ENCODE results near the gene JMJD6. TPM values are rescaled to one million over a fixed set of nuclear protein-coding genes. Genes with fewer than 3 reads are reported as not detected.

The JMJD6 gene
- total and polyA plus RNA-seq, 9 of the 15 experiments (the other 6 are each of a cell fraction or from before 2014, with no cell fraction given): 2.5 to 52.3 (median 36.3) TPM

- TF ChIP-seq TFAP4 (CRISPR knock-in tag; IDR thresholded peaks at IDR 0.05; ENCODE audit: borderline replicate concordance): peak; percentile 38; the same call in 1 of the 2 replicates
- no peak for TF ChIP-seq PHF20 (IDR thresholded peaks at IDR 0.05; ENCODE audit: partially characterized antibody)
- TF ChIP-seq NCOA6 (IDR thresholded peaks at IDR 0.05): no peak
- TF ChIP-seq ELF2 (CRISPR knock-in tag; IDR thresholded peaks at IDR 0.05): no peak
- TF ChIP-seq CXXC5 (CRISPR knock-in tag; IDR thresholded peaks at IDR 0.05): peak; percentile 56; the same call in 1 of the 2 replicates
- no peak for TF ChIP-seq BRF1 (IDR thresholded peaks at IDR 0.05; ENCODE audit: borderline replicate concordance, extremely low read depth, insufficient read length)
- TF ChIP-seq, protein P1, sequence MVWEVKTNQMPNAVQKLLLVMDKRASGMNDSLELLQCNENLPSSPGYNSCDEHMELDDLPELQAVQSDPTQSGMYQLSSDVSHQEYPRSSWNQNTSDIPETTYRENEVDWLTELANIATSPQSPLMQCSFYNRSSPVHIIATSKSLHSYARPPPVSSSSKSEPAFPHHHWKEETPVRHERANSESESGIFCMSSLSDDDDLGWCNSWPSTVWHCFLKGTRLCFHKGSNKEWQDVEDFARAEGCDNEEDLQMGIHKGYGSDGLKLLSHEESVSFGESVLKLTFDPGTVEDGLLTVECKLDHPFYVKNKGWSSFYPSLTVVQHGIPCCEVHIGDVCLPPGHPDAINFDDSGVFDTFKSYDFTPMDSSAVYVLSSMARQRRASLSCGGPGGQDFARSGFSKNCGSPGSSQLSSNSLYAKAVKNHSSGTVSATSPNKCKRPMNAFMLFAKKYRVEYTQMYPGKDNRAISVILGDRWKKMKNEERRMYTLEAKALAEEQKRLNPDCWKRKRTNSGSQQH (CRISPR knock-in tag; IDR thresholded peaks at IDR 0.05): peak; percentile 80; the same call in 1 of the 2 replicates
- TF ChIP-seq GABPB2 (CRISPR knock-in tag; conservative IDR thresholded peaks at IDR 0.05): no peak
- TF ChIP-seq NEUROD1 (IDR thresholded peaks at IDR 0.05; ENCODE audit: borderline replicate concordance, low read depth, low read length, partially characterized antibody): peak; percentile 53
- TF ChIP-seq FIP1L1 (IDR thresholded peaks at IDR 0.05; ENCODE audit: low read depth, low read length, poor library complexity, severe bottlenecking): no peak
- peak; percentile 57 for TF ChIP-seq MTA2 (IDR thresholded peaks at IDR 0.05; ENCODE audit: low read depth)
- no peak for TF ChIP-seq SRSF3 (IDR thresholded peaks at IDR 0.05; ENCODE audit: insufficient read depth, low read length)
- no peak for TF ChIP-seq HDAC8 (tag; IDR thresholded peaks at IDR 0.05)
- peak; percentile 77; the same call in 1 of the 2 replicates for TF ChIP-seq CTBP1 (IDR thresholded peaks at IDR 0.05; ENCODE audit: borderline replicate concordance)
- TF ChIP-seq ZNF121 (CRISPR knock-in tag; conservative IDR thresholded peaks at IDR 0.05): no peak
- no peak for TF ChIP-seq MAFK (IDR thresholded peaks at IDR 0.05; ENCODE audit: low read length)
- TF ChIP-seq, protein P2, sequence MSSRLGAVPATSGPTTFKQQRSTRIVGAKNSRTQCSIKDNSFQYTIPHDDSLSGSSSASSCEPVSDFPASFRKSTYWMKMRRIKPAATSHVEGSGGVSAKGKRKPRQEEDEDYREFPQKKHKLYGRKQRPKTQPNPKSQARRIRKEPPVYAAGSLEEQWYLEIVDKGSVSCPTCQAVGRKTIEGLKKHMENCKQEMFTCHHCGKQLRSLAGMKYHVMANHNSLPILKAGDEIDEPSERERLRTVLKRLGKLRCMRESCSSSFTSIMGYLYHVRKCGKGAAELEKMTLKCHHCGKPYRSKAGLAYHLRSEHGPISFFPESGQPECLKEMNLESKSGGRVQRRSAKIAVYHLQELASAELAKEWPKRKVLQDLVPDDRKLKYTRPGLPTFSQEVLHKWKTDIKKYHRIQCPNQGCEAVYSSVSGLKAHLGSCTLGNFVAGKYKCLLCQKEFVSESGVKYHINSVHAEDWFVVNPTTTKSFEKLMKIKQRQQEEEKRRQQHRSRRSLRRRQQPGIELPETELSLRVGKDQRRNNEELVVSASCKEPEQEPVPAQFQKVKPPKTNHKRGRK (tag; IDR thresholded peaks at IDR 0.05): no peak
Measured at GRCh38 chr17:76697702-76698465, 28.5 kb downstream of the JMJD6 start (continued).
